Activated CD4-positive, alpha-beta T cell treated with anti-CD3 and anti-CD28 coated beads, Interleukin-2, amount 10 ng/mL, durations not matched to agents 24 days and 14 days (primary cell): ENCODE results near the gene MIPEP. TPM values are rescaled to one million over a fixed set of nuclear protein-coding genes. Genes with fewer than 3 reads are reported as not detected.

Experiments used
- DNase-seq: peaks from one replicate; pipeline ENCODE4 v3.0.0; 2022
- H3K27ac Mint-ChIP-seq: one replicate; pipeline ENCODE4 v1.8.0; 2022; ENCODE audit warnings: mild to moderate bottlenecking, mixed read lengths
- H3K27me3 Mint-ChIP-seq: one replicate; pipeline ENCODE4 v1.8.0; 2022; ENCODE audit warnings: mixed read lengths
- H3K36me3 Mint-ChIP-seq: one replicate; pipeline ENCODE4 v1.8.0; 2022; ENCODE audit warnings: low read depth, mild to moderate bottlenecking, mixed read lengths
- H3K4me1 Mint-ChIP-seq: one replicate; pipeline ENCODE4 v1.8.0; 2021; ENCODE audit warnings: mixed read lengths
- H3K4me3 Mint-ChIP-seq: one replicate; pipeline ENCODE4 v1.8.0; 2022; ENCODE audit warnings: mild to moderate bottlenecking, moderate library complexity, mixed read lengths
- H3K9me3 Mint-ChIP-seq: one replicate; pipeline ENCODE4 v1.8.0; 2021; ENCODE audit warnings: mixed read lengths
- intact Hi-C: fragments of 100-400 bp; cut with micrococcal nuclease; formaldehyde crosslinking; loops from one replicate; pipeline ENCODE4 v1.15.1; 2023
- total RNA-seq: library from RNA; stranded (reverse); gene quantifications from 2 replicates; pipeline ENCODE4 v1.2.3, GENCODE V29; 2022

MIPEP gene
- total RNA-seq, 1 donor from 2014 or later: 10.9 TPM

- Mint-ChIP-seq H3K36me3 (no peaks in the 10 kb centered on the region), H3K27me3 (no peaks in the 10 kb centered on the region), H3K4me3 (no peak overlapping the region), H3K4me1 (peaks cover 4% of the 10 kb centered on the region), H3K9me3 (no peaks in the 10 kb centered on the region), H3K27ac (no peak overlapping the region)
- DNase-seq: no peak
- intact Hi-C loops: no loop called here
Measured at GRCh38 chr13:23852351-23852750, 36.8 kb downstream of the MIPEP start.

- Mint-ChIP-seq H3K4me1 (peaks cover 4% of the 10 kb centered on the region), H3K9me3 (no peaks in the 10 kb centered on the region), H3K27me3 (no peaks in the 10 kb centered on the region), H3K27ac (no peak overlapping the region), H3K36me3 (no peaks in the 10 kb centered on the region), H3K4me3 (no peak overlapping the region)
- intact Hi-C loops: no loop called here
- no peak for DNase-seq
Measured at GRCh38 chr13:23851106-23851505, 38.1 kb downstream of the MIPEP start.

GRCh38 chr13:23850134-23850533 is 39.1 kb downstream of the MIPEP start:
- intact Hi-C loops: no loop called here
- H3K27me3 Mint-ChIP-seq: no peaks in the 10 kb centered on the region
- no peak for DNase-seq
- peaks cover 4% of the 10 kb centered on the region for H3K4me1 Mint-ChIP-seq
- no peak overlapping the region for H3K27ac Mint-ChIP-seq
- H3K9me3 Mint-ChIP-seq: no peaks in the 10 kb centered on the region
- H3K36me3 Mint-ChIP-seq: no peaks in the 10 kb centered on the region
- H3K4me3 Mint-ChIP-seq: no peak overlapping the region

GRCh38 chr13:23849670-23850069 is 39.5 kb downstream of the MIPEP start:
- no peak overlapping the region for H3K27ac Mint-ChIP-seq
- H3K36me3 Mint-ChIP-seq: no peaks in the 10 kb centered on the region
- no peaks in the 10 kb centered on the region for H3K27me3 Mint-ChIP-seq
- H3K4me3 Mint-ChIP-seq: no peak overlapping the region
- no peaks in the 10 kb centered on the region for H3K9me3 Mint-ChIP-seq
- intact Hi-C loops: no loop called here
- no peak for DNase-seq
- H3K4me1 Mint-ChIP-seq: peaks cover 4% of the 10 kb centered on the region

GRCh38 chr13:23848646-23849141 is 40.5 kb downstream of the MIPEP start:
- DNase-seq: peak; percentile 51
- H3K4me1 Mint-ChIP-seq: peaks cover 11% of the 10 kb centered on the region
- H3K27me3 Mint-ChIP-seq: no peaks in the 10 kb centered on the region
- no peak overlapping the region for H3K27ac Mint-ChIP-seq
- no peaks in the 10 kb centered on the region for H3K36me3 Mint-ChIP-seq
- H3K4me3 Mint-ChIP-seq: no peak overlapping the region
- H3K9me3 Mint-ChIP-seq: no peaks in the 10 kb centered on the region
- intact Hi-C loops: no loop called here

GRCh38 chr13:23848019-23848418 is 41.2 kb downstream of the MIPEP start:
- no peak for DNase-seq
- Mint-ChIP-seq H3K36me3 (no peaks in the 10 kb centered on the region), H3K9me3 (no peaks in the 10 kb centered on the region), H3K27me3 (no peaks in the 10 kb centered on the region), H3K4me3 (no peak overlapping the region), H3K4me1 (peaks cover 14% of the 10 kb centered on the region), H3K27ac (no peak overlapping the region)
- intact Hi-C loops: no loop called here

- intact Hi-C loops: no loop called here
- H3K9me3 Mint-ChIP-seq: no peaks in the 10 kb centered on the region
- H3K4me1 Mint-ChIP-seq: peaks cover 14% of the 10 kb centered on the region
- no peaks in the 10 kb centered on the region for H3K36me3 Mint-ChIP-seq
- no peak overlapping the region for H3K27ac Mint-ChIP-seq
- no peak for DNase-seq
- H3K4me3 Mint-ChIP-seq: no peak overlapping the region
- H3K27me3 Mint-ChIP-seq: no peaks in the 10 kb centered on the region
Measured at GRCh38 chr13:23847497-23847896, 41.7 kb downstream of the MIPEP start.

- peaks cover 14% of the 10 kb centered on the region for H3K4me1 Mint-ChIP-seq
- H3K36me3 Mint-ChIP-seq: no peaks in the 10 kb centered on the region
- no peaks in the 10 kb centered on the region for H3K27me3 Mint-ChIP-seq
- H3K4me3 Mint-ChIP-seq: no peak overlapping the region
- H3K27ac Mint-ChIP-seq: no peak overlapping the region
- no peak for DNase-seq
- H3K9me3 Mint-ChIP-seq: no peaks in the 10 kb centered on the region
- intact Hi-C loops: no loop called here
Measured at GRCh38 chr13:23845105-23845725, 44.0 kb downstream of the MIPEP start.

- no peak for DNase-seq
- intact Hi-C loops: no loop called here
- Mint-ChIP-seq H3K4me3 (no peak overlapping the region), H3K4me1 (peaks cover 14% of the 10 kb centered on the region), H3K9me3 (no peaks in the 10 kb centered on the region), H3K27me3 (no peaks in the 10 kb centered on the region), H3K36me3 (no peaks in the 10 kb centered on the region), H3K27ac (no peak overlapping the region)
Measured at GRCh38 chr13:23844132-23844531, 45.1 kb downstream of the MIPEP start.

- Mint-ChIP-seq H3K4me3 (no peak overlapping the region), H3K36me3 (no peaks in the 10 kb centered on the region), H3K9me3 (no peaks in the 10 kb centered on the region), H3K27ac (no peak overlapping the region), H3K27me3 (no peaks in the 10 kb centered on the region), H3K4me1 (peaks cover 11% of the 10 kb centered on the region)
- DNase-seq: no peak
- intact Hi-C loops: no loop called here
Measured at GRCh38 chr13:23843436-23843835, 45.8 kb downstream of the MIPEP start.

- Mint-ChIP-seq H3K4me3 (no peak overlapping the region), H3K4me1 (peaks cover 9% of the 10 kb centered on the region), H3K27ac (no peak overlapping the region), H3K9me3 (no peaks in the 10 kb centered on the region), H3K27me3 (no peaks in the 10 kb centered on the region), H3K36me3 (no peaks in the 10 kb centered on the region)
- intact Hi-C loops: no loop called here
- DNase-seq: no peak
Measured at GRCh38 chr13:23842406-23842805, 46.8 kb downstream of the MIPEP start.

GRCh38 chr13:23833733-23834611 is 55.2 kb downstream of the MIPEP start:
- Mint-ChIP-seq H3K9me3 (no peaks in the 10 kb centered on the region), H3K36me3 (no peaks in the 10 kb centered on the region), H3K4me3 (no peak overlapping the region), H3K4me1 (no peaks in the 10 kb centered on the region), H3K27me3 (no peaks in the 10 kb centered on the region), H3K27ac (no peak overlapping the region)
- intact Hi-C loops: no loop called here
- DNase-seq: no peak

- Mint-ChIP-seq H3K36me3 (peaks cover 5% of the 10 kb centered on the region), H3K4me1 (no peaks in the 10 kb centered on the region), H3K9me3 (peaks cover 3% of the 10 kb centered on the region), H3K4me3 (no peak overlapping the region), H3K27ac (no peak overlapping the region), H3K27me3 (no peaks in the 10 kb centered on the region)
- intact Hi-C loops: no loop called here
- no peak for DNase-seq
Measured at GRCh38 chr13:23828866-23829265, 60.3 kb downstream of the MIPEP start.

- peaks cover 7% of the 10 kb centered on the region for H3K36me3 Mint-ChIP-seq
- H3K4me3 Mint-ChIP-seq: no peak overlapping the region
- no peak overlapping the region for H3K27ac Mint-ChIP-seq
- H3K4me1 Mint-ChIP-seq: no peaks in the 10 kb centered on the region
- no peak for DNase-seq
- peaks cover 3% of the 10 kb centered on the region for H3K9me3 Mint-ChIP-seq
- H3K27me3 Mint-ChIP-seq: no peaks in the 10 kb centered on the region
- intact Hi-C loops: no loop called here
Measured at GRCh38 chr13:23828086-23828485, 61.1 kb downstream of the MIPEP start.
